Globus pallidus (tissue), 1 donor: ENCODE data around the gene KRT37.
"Not testable (repeated sequence)": the region's sequence is repeated elsewhere in the genome, so short reads cannot be mapped to it uniquely, and the experiment has no call there.

Source experiments
- DNase-seq: peaks from one replicate; pipeline ENCODE4 v3.0.0-alpha.2; 2015; ENCODE audit warnings: low spot score

Gene KRT37

GRCh38 chr17:41404024-41404671 is 20.2 kb downstream of the KRT37 start:
- DNase-seq: no peak

- DNase-seq: no peak
Observed at GRCh38 chr17:41403404-41404023, 20.9 kb downstream of the KRT37 start.

- DNase-seq: no peak
Observed at GRCh38 chr17:41402161-41402560, 22.2 kb downstream of the KRT37 start.

GRCh38 chr17:41396996-41397660 is 27.3 kb downstream of the KRT37 start, which contains the start of gene KRT31:
Gene KRT31 (minus strand): TSS chr17:41397608. CDS start chr17:41397539, 69 bp downstream.
- DNase-seq: no peak

- no peak for DNase-seq
Observed at GRCh38 chr17:41396340-41396739, 28.0 kb downstream of the KRT37 start.

- no peak for DNase-seq
Observed at GRCh38 chr17:41395611-41396010, 28.8 kb downstream of the KRT37 start.

- DNase-seq: not testable (repeated sequence)
Observed at GRCh38 chr17:41395044-41395443, 29.3 kb downstream of the KRT37 start.

- no peak for DNase-seq
Observed at GRCh38 chr17:41394254-41394996, 30.0 kb downstream of the KRT37 start.

- DNase-seq: no peak
Observed at GRCh38 chr17:41393826-41394225, 30.6 kb downstream of the KRT37 start.

- no peak for DNase-seq
Observed at GRCh38 chr17:41393294-41393693, 31.1 kb downstream of the KRT37 start.

- DNase-seq: no peak
Observed at GRCh38 chr17:41392278-41392677, 32.1 kb downstream of the KRT37 start.

- no peak for DNase-seq
Observed at GRCh38 chr17:41391535-41391934, 32.9 kb downstream of the KRT37 start.

GRCh38 chr17:41390411-41390938 is 33.9 kb downstream of the KRT37 start:
- no peak for DNase-seq

GRCh38 chr17:41387670-41388069 is 36.7 kb downstream of the KRT37 start:
- DNase-seq: no peak

GRCh38 chr17:41386227-41386626 is 38.2 kb downstream of the KRT37 start:
- DNase-seq: no peak

- DNase-seq: no peak
Observed at GRCh38 chr17:41383690-41384089, 40.7 kb downstream of the KRT37 start.

- DNase-seq: no peak
Observed at GRCh38 chr17:41382394-41382793, 42.0 kb downstream of the KRT37 start.

- DNase-seq: not testable (repeated sequence)
Observed at GRCh38 chr17:41381943-41382342, 42.4 kb downstream of the KRT37 start, which contains the start of gene KRT34. Gene KRT34 (minus strand): TSS chr17:41382306. CDS start chr17:41382246, 60 bp downstream.

- DNase-seq: not testable (repeated sequence)
Observed at GRCh38 chr17:41380091-41380490, 44.3 kb downstream of the KRT37 start.

- no peak for DNase-seq
Observed at GRCh38 chr17:41377546-41377945, 46.8 kb downstream of the KRT37 start.
